Panc1 (cell line): Measurements from ENCODE around the gene NALCN. TPM values are rescaled to one million over a fixed set of nuclear protein-coding genes. Genes with fewer than 3 reads are reported as not detected.

ENCODE experiments used
- ATAC-seq: fragments of 200-7000 bp; cut with Tn5 transposase; 2 replicates; pipeline ENCODE4 v1.9.1; 2020; ENCODE audit warnings: mild to moderate bottlenecking, moderate library complexity
- BruUV-seq: library from RNA; stranded (reverse); fragments of 400-500 nt; replicated peaks from 2 replicates; lab custom pipeline; 2021; lab: Mats Ljungman, UMichigan
- CTCF ChIA-PET: fragments of 300-600 bp; sonication (Branson Sonifier 250); formaldehyde crosslinking; loops from one replicate; lab custom pipeline; 2022; ENCODE audit warnings: antibody characterized with exemption; lab: Charles Lee
- POLR2A ChIA-PET: fragments of 300-600 bp; sonication (Branson Sonifier 250); formaldehyde crosslinking; loops from one replicate; lab custom pipeline; 2022; ENCODE audit warnings: antibody characterized with exemption; lab: Charles Lee
- DNase-seq: peaks from one replicate; pipeline ENCODE4 v3.0.0-alpha.2; 2010; ENCODE audit warnings: low read depth, low spot score
- H3K27ac ChIP-seq: 2 replicates; pipeline ENCODE4 v1.5.1; 2011; ENCODE audit warnings: mild to moderate bottlenecking, low read length, inconsistent platforms
- H3K27me3 ChIP-seq: fragments of 200-500 bp; sonication (Bioruptor generic); 2 replicates; pipeline ENCODE4 v1.6.0; 2014; ENCODE audit warnings: low read length, inconsistent platforms; ENCODE audit not compliant: control insufficient read depth, insufficient read depth
- H3K36me3 ChIP-seq: fragments of 200-500 bp; sonication (Bioruptor generic); 2 replicates; pipeline ENCODE4 v1.5.1; 2014; ENCODE audit warnings: inconsistent platforms, mild to moderate bottlenecking, low read length, moderate library complexity; ENCODE audit not compliant: control insufficient read depth, insufficient read depth
- H3K4me1 ChIP-seq: 2 replicates; pipeline ENCODE4 v1.5.1; 2011; ENCODE audit warnings: inconsistent platforms, mild to moderate bottlenecking, low read length, moderate library complexity; ENCODE audit not compliant: control insufficient read depth, insufficient read depth
- H3K4me3 ChIP-seq, 2 experiments: 2 replicates each; pipeline ENCODE4 v1.5.1; 2011 to 2012; ENCODE audit warnings: low read depth in 2 of 2, low read length in 2 of 2, mild to moderate bottlenecking in 2 of 2, inconsistent platforms in 1 of 2, moderate library complexity in 1 of 2
- H3K9me3 ChIP-seq: fragments of 200-500 bp; sonication (Bioruptor generic); 2 replicates; pipeline ENCODE4 v1.5.1; 2014; ENCODE audit warnings: low read depth, mild to moderate bottlenecking, inconsistent platforms, low read length, moderate library complexity; ENCODE audit not compliant: control insufficient read depth, insufficient read depth
- POLR2AphosphoS5 ChIP-seq: IDR thresholded peaks from 2 replicates; pipeline ENCODE4 v1.6.1; 2012; ENCODE audit warnings: mild to moderate bottlenecking, low read depth, low read length, moderate library complexity
- SIN3A ChIP-seq: IDR thresholded peaks from 2 replicates; pipeline ENCODE4 v1.6.1; 2012; ENCODE audit warnings: low read depth, mild to moderate bottlenecking, low read length, moderate library complexity, borderline replicate concordance; ENCODE audit not compliant: insufficient read depth
- TCF7L2 ChIP-seq: IDR thresholded peaks from 2 replicates; pipeline ENCODE4 v1.6.1; 2011; ENCODE audit warnings: mild to moderate bottlenecking, low read depth, low read length, inconsistent platforms
- in situ Hi-C: cut with HindIII; loops from 2 replicates; pipeline ENCODE4 v1.10.0; 2016; ENCODE audit warnings: low sequenced_read_pairs, low pct_unique_long_range_greater_than_20kb
- intact Hi-C: fragments of 100-400 bp; cut with micrococcal nuclease; formaldehyde crosslinking; loops from one replicate; pipeline ENCODE4 v1.10.0; 2022; ENCODE audit not compliant: unreplicated experiment
- total RNA-seq: library from RNA; stranded (reverse); gene quantifications from one replicate; pipeline ENCODE4 v1.2.1, GENCODE V29; 2021; ENCODE audit not compliant: unreplicated experiment
- TF ChIP-seq, protein P1 (sequence below): fragments of 450-650 bp; IDR thresholded peaks from 2 replicates; pipeline ENCODE4 v1.5.1; 2017; ENCODE audit warnings: mild to moderate bottlenecking
- TF ChIP-seq, protein P2 (sequence below), 2 experiments: IDR thresholded peaks; 2 replicates each; pipeline ENCODE4 v1.6.1; 2011 to 2012; ENCODE audit warnings: low read depth in 2 of 2, control low read depth in 1 of 2, low read length in 1 of 2, mild to moderate bottlenecking in 1 of 2, moderate library complexity in 1 of 2; ENCODE audit not compliant: insufficient read depth in 1 of 2

NALCN gene
- total RNA-seq, 1 experiment from 2014 or later, result 10.9 TPM

DNA sequence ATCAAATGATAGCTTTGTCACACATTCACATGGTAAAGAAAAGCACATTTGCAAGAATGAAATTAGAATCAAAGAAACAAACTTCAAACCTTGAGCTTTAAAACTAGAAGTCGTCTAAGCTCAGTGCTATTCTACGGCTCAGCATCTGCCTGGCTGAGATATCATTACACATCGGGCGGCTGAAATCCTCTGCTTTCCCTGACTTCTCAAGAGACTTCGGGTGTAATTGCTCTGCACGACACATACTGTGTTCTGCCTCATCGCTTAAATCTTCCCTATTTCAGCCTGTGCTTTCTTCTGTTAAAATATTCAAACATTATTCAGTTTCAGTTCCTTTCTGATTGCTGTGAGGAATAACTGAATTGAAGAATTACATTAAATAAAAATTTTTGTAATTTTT is 265.3 kb downstream of the NALCN start:
- ATAC-seq, result no peak
- in situ Hi-C loops, result no loop called here
- BruUV-seq, result no TSS peak

DNA sequence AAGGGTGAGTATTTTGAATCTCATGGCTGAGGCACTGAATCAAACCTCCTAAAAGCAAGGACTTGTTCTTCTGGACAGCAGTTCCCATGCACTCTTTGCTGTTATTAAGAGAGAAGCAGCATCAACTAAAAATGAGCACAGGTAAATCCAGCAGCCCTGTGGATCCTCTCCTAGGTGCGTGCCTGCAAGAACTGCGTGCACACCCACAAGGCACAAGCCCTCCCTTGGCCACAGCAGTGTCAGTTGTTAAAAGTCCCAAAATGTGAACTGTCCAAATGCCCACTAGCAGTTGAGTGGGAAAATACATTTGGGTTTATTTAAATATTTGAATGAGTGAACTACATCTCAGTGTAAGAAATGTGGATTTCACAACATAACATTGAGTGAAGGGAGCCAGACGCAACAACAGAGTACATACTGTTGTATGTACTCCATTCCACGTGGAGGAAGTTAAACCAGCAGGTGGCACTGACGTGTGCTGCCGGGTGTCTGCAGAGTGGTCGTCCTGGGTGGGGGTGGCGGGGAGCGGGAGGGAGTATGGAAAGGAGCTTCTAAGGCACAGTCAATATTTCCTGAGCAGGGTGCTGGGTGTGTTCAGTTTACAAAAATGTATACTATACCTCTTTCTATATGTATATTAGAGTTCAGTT is 266.4 kb downstream of the NALCN start:
- Histone ChIP-seq H3K4me3 (no peak overlapping the region), H3K27ac (no peak overlapping the region), H3K9me3 (no peaks in the 10 kb centered on the region), H3K4me1 (no peaks in the 10 kb centered on the region; the same call in 1 of the 2 replicates), H3K36me3 (no peaks in the 10 kb centered on the region), H3K27me3 (no peaks in the 10 kb centered on the region)
- DNase-seq (no peak), ATAC-seq (no peak)
- in situ Hi-C loops (no loop called here), intact Hi-C loops (loop anchor here (5.0 kb wide), 2 partner anchors 302 to 607 kb away; partner anchors contain the start of gene ITGBL1)
- POLR2A ChIA-PET, result no interaction called here
- no TSS peak for BruUV-seq
- CTCF ChIA-PET, result no interaction called here
- TF ChIP-seq POLR2AphosphoS5 (no peak), TCF7L2 (no peak), SIN3A (no peak)
- TF ChIP-seq, protein P1, sequence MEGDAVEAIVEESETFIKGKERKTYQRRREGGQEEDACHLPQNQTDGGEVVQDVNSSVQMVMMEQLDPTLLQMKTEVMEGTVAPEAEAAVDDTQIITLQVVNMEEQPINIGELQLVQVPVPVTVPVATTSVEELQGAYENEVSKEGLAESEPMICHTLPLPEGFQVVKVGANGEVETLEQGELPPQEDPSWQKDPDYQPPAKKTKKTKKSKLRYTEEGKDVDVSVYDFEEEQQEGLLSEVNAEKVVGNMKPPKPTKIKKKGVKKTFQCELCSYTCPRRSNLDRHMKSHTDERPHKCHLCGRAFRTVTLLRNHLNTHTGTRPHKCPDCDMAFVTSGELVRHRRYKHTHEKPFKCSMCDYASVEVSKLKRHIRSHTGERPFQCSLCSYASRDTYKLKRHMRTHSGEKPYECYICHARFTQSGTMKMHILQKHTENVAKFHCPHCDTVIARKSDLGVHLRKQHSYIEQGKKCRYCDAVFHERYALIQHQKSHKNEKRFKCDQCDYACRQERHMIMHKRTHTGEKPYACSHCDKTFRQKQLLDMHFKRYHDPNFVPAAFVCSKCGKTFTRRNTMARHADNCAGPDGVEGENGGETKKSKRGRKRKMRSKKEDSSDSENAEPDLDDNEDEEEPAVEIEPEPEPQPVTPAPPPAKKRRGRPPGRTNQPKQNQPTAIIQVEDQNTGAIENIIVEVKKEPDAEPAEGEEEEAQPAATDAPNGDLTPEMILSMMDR, result peak; percentile 48
- TF ChIP-seq, protein P2, sequence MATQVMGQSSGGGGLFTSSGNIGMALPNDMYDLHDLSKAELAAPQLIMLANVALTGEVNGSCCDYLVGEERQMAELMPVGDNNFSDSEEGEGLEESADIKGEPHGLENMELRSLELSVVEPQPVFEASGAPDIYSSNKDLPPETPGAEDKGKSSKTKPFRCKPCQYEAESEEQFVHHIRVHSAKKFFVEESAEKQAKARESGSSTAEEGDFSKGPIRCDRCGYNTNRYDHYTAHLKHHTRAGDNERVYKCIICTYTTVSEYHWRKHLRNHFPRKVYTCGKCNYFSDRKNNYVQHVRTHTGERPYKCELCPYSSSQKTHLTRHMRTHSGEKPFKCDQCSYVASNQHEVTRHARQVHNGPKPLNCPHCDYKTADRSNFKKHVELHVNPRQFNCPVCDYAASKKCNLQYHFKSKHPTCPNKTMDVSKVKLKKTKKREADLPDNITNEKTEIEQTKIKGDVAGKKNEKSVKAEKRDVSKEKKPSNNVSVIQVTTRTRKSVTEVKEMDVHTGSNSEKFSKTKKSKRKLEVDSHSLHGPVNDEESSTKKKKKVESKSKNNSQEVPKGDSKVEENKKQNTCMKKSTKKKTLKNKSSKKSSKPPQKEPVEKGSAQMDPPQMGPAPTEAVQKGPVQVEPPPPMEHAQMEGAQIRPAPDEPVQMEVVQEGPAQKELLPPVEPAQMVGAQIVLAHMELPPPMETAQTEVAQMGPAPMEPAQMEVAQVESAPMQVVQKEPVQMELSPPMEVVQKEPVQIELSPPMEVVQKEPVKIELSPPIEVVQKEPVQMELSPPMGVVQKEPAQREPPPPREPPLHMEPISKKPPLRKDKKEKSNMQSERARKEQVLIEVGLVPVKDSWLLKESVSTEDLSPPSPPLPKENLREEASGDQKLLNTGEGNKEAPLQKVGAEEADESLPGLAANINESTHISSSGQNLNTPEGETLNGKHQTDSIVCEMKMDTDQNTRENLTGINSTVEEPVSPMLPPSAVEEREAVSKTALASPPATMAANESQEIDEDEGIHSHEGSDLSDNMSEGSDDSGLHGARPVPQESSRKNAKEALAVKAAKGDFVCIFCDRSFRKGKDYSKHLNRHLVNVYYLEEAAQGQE (IDR thresholded peaks at IDR 0.05; ENCODE audit: insufficient read depth in 1 of 2, low read depth in 2 of 2, low read length in 1 of 2), result no peak

More for the DNA sequence above, 265.3 kb downstream of the NALCN start:
- DNase-seq, result no peak
- H3K4me1 ChIP-seq, result no peaks in the 10 kb centered on the region
- H3K27me3 ChIP-seq, result no peaks in the 10 kb centered on the region
- intact Hi-C loops, result no loop called here
- ChIA-PET CTCF (no interaction called here), POLR2A (no interaction called here)
- no peak overlapping the region for H3K27ac ChIP-seq
- no peak for TF ChIP-seq SIN3A
- no peak for TF ChIP-seq TCF7L2
- TF ChIP-seq, protein P2 (IDR thresholded peaks at IDR 0.05; ENCODE audit: insufficient read depth in 1 of 2, low read depth in 2 of 2, low read length in 1 of 2), result no peak
- TF ChIP-seq, protein P1, result no peak
- no peak for TF ChIP-seq POLR2AphosphoS5
- H3K36me3 ChIP-seq, result no peaks in the 10 kb centered on the region
- H3K4me3 ChIP-seq, result no peak overlapping the region
- H3K9me3 ChIP-seq, result no peaks in the 10 kb centered on the region
